Measurements from ENCODE around the gene LCNL1.
"Not testable (repeated sequence)": the region's sequence is repeated elsewhere in the genome, so short reads cannot be mapped to it uniquely, and the experiment has no call there.

Gene LCNL1

GRCh38 chr9:137028263-137029057, 45.7 kb downstream of the LCNL1 start:
- DNase-seq = peak; percentile 37

GRCh38 chr9:137029058-137029936, 46.5 kb downstream of the LCNL1 start:
- peak; percentile 48 for DNase-seq

GRCh38 chr9:137030006-137030405, 47.2 kb downstream of the LCNL1 start:
- no peak for DNase-seq

GRCh38 chr9:137030538-137031527, 48.0 kb downstream of the LCNL1 start:
- DNase-seq = no peak

GRCh38 chr9:137031904-137032640, 49.3 kb downstream of the LCNL1 start, which contains the start of gene FUT7:
FUT7 (minus strand) TSS chr9:137032088; CDS start chr9:137031991, 97 bp downstream.
- no peak for DNase-seq

- no peak for DNase-seq
Observed at GRCh38 chr9:137032858-137033257, 50.1 kb downstream of the LCNL1 start.

GRCh38 chr9:137033481-137033880, 50.7 kb downstream of the LCNL1 start:
- not testable (repeated sequence) for DNase-seq

GRCh38 chr9:137034039-137034708, 51.4 kb downstream of the LCNL1 start:
- no peak for DNase-seq

GRCh38 chr9:137034709-137035506, 52.1 kb downstream of the LCNL1 start:
- DNase-seq = peak; percentile 90

Measured in NCI-H510A treated with DMSO at 0.1 percent for 48 hours (cell line).